ENCODE measurements around the gene GFRAL.

Gene GFRAL

DNA sequence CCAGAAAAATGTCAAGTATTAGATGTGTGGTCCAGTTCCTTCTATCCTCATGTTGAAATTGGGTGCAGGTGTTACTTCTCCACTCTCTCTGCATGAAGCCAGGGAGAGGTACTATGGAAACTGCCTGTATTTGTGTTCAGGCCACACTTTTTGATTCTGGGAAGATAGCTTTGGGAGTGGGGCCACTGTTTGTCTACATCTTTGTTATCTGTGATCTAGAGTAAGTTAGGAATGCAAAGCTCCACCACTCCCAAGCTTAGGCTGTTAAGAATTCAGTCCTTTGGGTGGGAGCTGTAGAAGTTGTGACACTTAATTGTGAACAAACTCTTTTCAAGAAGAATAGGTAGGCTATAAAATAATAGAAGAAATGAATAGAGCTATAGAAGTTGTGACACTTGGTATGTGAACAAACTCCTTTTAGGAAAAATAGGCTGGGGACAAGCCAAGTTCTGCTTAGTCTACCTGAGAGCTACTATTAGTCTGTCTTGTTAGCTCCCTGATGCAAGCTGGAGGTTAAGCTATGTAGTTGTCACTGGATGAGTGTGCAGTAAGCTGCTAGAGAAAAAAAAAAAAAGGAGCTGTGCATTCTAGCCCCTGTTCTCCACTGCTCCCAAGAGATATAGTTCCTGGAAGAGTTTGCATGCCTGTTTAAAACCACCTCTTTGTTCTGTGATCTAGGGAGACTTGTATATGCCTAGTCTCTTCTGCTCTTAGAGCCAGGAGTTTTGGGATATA lies 7.1 kb upstream of the GFRAL start:
- no peak for TF ChIP-seq FOXA1 (IDR thresholded peaks at IDR 0.05)
- no peak for TF ChIP-seq FOXM1 (IDR thresholded peaks at IDR 0.05; ENCODE audit: borderline replicate concordance)
- TF ChIP-seq ZNF384 (IDR thresholded peaks at IDR 0.05), result no peak
- no peak for TF ChIP-seq L3MBTL2 (conservative IDR thresholded peaks at IDR 0.05)
- no peak for TF ChIP-seq TARDBP (IDR thresholded peaks at IDR 0.05)
- TF ChIP-seq FOXK2 (IDR thresholded peaks at IDR 0.05), result no peak
- TF ChIP-seq SP1 (IDR thresholded peaks at IDR 0.05), result no peak
- TF ChIP-seq CTBP1 (IDR thresholded peaks at IDR 0.05; ENCODE audit: borderline replicate concordance), result no peak
- no peak for TF ChIP-seq LEF1 (IDR thresholded peaks at IDR 0.05; ENCODE audit: borderline replicate concordance)
- no peak for TF ChIP-seq BHLHE40 (IDR thresholded peaks at IDR 0.05; ENCODE audit: borderline replicate concordance)
- no peak for TF ChIP-seq ARNT (IDR thresholded peaks at IDR 0.05)
- TF ChIP-seq HDGF (IDR thresholded peaks at IDR 0.05; ENCODE audit: borderline replicate concordance), result no peak
- no peak for TF ChIP-seq NFRKB (IDR thresholded peaks at IDR 0.05)
- TF ChIP-seq SUZ12 (IDR thresholded peaks at IDR 0.05), result no peak
- TF ChIP-seq, protein P1, sequence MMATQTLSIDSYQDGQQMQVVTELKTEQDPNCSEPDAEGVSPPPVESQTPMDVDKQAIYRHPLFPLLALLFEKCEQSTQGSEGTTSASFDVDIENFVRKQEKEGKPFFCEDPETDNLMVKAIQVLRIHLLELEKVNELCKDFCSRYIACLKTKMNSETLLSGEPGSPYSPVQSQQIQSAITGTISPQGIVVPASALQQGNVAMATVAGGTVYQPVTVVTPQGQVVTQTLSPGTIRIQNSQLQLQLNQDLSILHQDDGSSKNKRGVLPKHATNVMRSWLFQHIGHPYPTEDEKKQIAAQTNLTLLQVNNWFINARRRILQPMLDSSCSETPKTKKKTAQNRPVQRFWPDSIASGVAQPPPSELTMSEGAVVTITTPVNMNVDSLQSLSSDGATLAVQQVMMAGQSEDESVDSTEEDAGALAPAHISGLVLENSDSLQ (IDR thresholded peaks at IDR 0.05), result no peak
- TF ChIP-seq ELF4 (IDR thresholded peaks at IDR 0.05), result no peak
- ChIA-PET POLR2A (no interaction called here), CTCF (interaction anchor here (0.8 kb wide), 1 partner anchor 44 kb away, joined by 3 read pairs; no protein-coding TSS in a partner anchor)
- DNase-seq (ENCODE audit: extremely low spot score), result no peak

DNA sequence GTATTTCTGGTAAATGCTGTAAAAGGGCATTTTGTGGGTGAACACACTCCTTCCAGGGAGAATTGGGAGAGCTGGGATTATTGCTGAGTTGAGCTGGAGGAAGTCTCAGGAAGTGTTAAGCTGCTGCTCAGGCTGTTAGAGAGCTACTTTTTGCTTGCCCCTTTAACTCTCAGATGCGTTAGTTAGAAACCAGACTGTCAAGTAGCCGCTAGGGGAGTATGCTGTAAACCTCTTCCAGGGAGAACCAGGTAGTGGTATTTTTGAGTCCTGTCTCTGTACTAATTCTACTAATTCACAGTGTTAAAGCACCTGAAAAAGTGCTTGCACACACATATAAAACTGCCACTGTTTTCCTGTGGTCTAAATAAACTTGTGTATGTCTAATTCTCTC lies 6.6 kb upstream of the GFRAL start:
- ChIA-PET CTCF (interaction anchor here (0.8 kb wide), 1 partner anchor 44 kb away, joined by 3 read pairs; no protein-coding TSS in a partner anchor), POLR2A (no interaction called here)
- TF ChIP-seq ZNF384 (IDR thresholded peaks at IDR 0.05) (no peak), FOXM1 (IDR thresholded peaks at IDR 0.05; ENCODE audit: borderline replicate concordance) (no peak), SP1 (IDR thresholded peaks at IDR 0.05) (no peak), NFRKB (IDR thresholded peaks at IDR 0.05) (no peak), SUZ12 (IDR thresholded peaks at IDR 0.05) (no peak), TARDBP (IDR thresholded peaks at IDR 0.05) (no peak), FOXA1 (IDR thresholded peaks at IDR 0.05) (no peak), BHLHE40 (IDR thresholded peaks at IDR 0.05; ENCODE audit: borderline replicate concordance) (no peak), HDGF (IDR thresholded peaks at IDR 0.05; ENCODE audit: borderline replicate concordance) (no peak)
- DNase-seq (ENCODE audit: extremely low spot score), result no peak

DNA sequence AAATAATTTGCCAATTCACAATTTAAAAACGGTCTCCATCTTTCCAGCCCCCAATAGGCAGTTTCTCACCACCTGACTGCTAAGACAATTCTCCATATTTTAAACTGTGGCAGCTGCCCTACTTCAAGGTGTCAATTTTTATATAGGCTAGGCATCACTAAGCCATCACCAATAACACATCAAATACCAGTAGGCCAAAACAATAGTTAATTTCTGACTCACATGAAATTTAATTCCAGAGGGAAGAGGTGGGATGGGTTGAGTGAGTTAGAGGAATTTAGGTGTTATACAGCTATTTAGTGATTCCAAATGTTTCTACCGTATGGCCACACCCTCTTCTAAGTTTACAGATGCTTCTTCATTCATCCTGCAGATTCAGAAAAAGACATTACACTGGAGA lies 49.9 kb downstream of the GFRAL start:
- no peak for DNase-seq (ENCODE audit: extremely low spot score)
- no peak for TF ChIP-seq SP1 (IDR thresholded peaks at IDR 0.05)
- no peak for TF ChIP-seq TARDBP (IDR thresholded peaks at IDR 0.05)
- TF ChIP-seq FOXA1 (IDR thresholded peaks at IDR 0.05), result no peak
- no peak for TF ChIP-seq HDGF (IDR thresholded peaks at IDR 0.05; ENCODE audit: borderline replicate concordance)
- TF ChIP-seq, protein P1 (IDR thresholded peaks at IDR 0.05), result no peak
- no peak for TF ChIP-seq LEF1 (IDR thresholded peaks at IDR 0.05; ENCODE audit: borderline replicate concordance)
- no peak for TF ChIP-seq L3MBTL2 (conservative IDR thresholded peaks at IDR 0.05)
- TF ChIP-seq ARNT (IDR thresholded peaks at IDR 0.05), result no peak
- TF ChIP-seq FOXM1 (IDR thresholded peaks at IDR 0.05; ENCODE audit: borderline replicate concordance), result no peak
- no peak for TF ChIP-seq NFRKB (IDR thresholded peaks at IDR 0.05)
- no peak for TF ChIP-seq ELF4 (IDR thresholded peaks at IDR 0.05)
- no peak for TF ChIP-seq ZNF384 (IDR thresholded peaks at IDR 0.05)
- no peak for TF ChIP-seq BHLHE40 (IDR thresholded peaks at IDR 0.05; ENCODE audit: borderline replicate concordance)
- TF ChIP-seq FOXK2 (IDR thresholded peaks at IDR 0.05), result no peak
- no peak for TF ChIP-seq CTBP1 (IDR thresholded peaks at IDR 0.05; ENCODE audit: borderline replicate concordance)
- no peak for TF ChIP-seq SUZ12 (IDR thresholded peaks at IDR 0.05)
- ChIA-PET POLR2A (no interaction called here), CTCF (no interaction called here)

DNA sequence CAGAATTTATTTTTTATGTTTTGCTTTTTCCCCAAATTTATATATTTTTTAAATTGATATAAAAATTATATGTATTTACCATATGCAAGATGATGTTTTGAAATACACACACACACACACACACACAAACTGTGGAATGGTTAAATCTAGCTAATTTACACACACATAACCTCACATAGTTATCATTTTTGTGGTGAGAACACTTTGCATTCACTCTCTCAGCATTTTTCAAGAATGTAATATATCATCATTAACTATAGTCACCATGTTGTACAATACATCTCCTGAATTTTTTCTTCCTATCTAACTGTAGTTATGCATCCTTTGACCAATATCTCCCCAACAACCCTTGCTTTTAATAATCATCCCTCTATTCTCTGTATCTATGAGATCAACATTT lies 52.2 kb downstream of the GFRAL start:
- no peak for TF ChIP-seq ARNT (IDR thresholded peaks at IDR 0.05)
- TF ChIP-seq HDGF (IDR thresholded peaks at IDR 0.05; ENCODE audit: borderline replicate concordance), result no peak
- TF ChIP-seq SP1 (IDR thresholded peaks at IDR 0.05), result no peak
- no peak for TF ChIP-seq NFRKB (IDR thresholded peaks at IDR 0.05)
- TF ChIP-seq ZNF384 (IDR thresholded peaks at IDR 0.05), result no peak
- TF ChIP-seq FOXM1 (IDR thresholded peaks at IDR 0.05; ENCODE audit: borderline replicate concordance), result no peak
- TF ChIP-seq, protein P1 (IDR thresholded peaks at IDR 0.05), result no peak
- no peak for TF ChIP-seq ELF4 (IDR thresholded peaks at IDR 0.05)
- TF ChIP-seq TARDBP (IDR thresholded peaks at IDR 0.05), result no peak
- TF ChIP-seq FOXK2 (IDR thresholded peaks at IDR 0.05), result no peak
- TF ChIP-seq LEF1 (IDR thresholded peaks at IDR 0.05; ENCODE audit: borderline replicate concordance), result no peak
- TF ChIP-seq FOXA1 (IDR thresholded peaks at IDR 0.05), result no peak
- TF ChIP-seq BHLHE40 (IDR thresholded peaks at IDR 0.05; ENCODE audit: borderline replicate concordance), result no peak
- no peak for TF ChIP-seq SUZ12 (IDR thresholded peaks at IDR 0.05)
- TF ChIP-seq CTBP1 (IDR thresholded peaks at IDR 0.05; ENCODE audit: borderline replicate concordance), result no peak
- TF ChIP-seq L3MBTL2 (conservative IDR thresholded peaks at IDR 0.05), result no peak
- POLR2A ChIA-PET, result no interaction called here
- no peak for DNase-seq (ENCODE audit: extremely low spot score)
- CTCF ChIA-PET, result no interaction called here

DNA sequence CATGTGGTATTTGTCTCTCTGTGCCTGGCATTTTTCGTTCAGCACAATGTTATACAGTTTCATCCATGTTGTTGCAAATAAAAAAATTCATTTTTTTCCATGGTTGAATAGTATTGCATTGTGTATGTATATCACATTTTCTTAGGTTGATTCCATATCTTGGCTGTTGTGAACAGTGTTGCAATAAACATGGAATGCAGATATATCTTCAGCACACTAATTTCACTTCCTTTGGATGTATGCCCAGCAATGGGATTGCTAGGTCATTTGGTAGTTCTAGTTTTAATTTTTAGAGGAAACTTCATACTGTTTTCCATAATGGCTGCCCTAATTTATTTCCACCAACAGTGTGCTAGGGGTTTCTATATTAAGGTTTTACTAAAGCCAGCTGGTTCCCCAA lies 52.6 kb downstream of the GFRAL start:
- ChIA-PET POLR2A (no interaction called here), CTCF (no interaction called here)
- DNase-seq (ENCODE audit: extremely low spot score), result no peak
- TF ChIP-seq ZNF384 (IDR thresholded peaks at IDR 0.05), result no peak
- no peak for TF ChIP-seq LEF1 (IDR thresholded peaks at IDR 0.05; ENCODE audit: borderline replicate concordance)
- TF ChIP-seq NFRKB (IDR thresholded peaks at IDR 0.05), result no peak
- TF ChIP-seq BHLHE40 (IDR thresholded peaks at IDR 0.05; ENCODE audit: borderline replicate concordance), result no peak
- TF ChIP-seq FOXM1 (IDR thresholded peaks at IDR 0.05; ENCODE audit: borderline replicate concordance), result no peak

DNA sequence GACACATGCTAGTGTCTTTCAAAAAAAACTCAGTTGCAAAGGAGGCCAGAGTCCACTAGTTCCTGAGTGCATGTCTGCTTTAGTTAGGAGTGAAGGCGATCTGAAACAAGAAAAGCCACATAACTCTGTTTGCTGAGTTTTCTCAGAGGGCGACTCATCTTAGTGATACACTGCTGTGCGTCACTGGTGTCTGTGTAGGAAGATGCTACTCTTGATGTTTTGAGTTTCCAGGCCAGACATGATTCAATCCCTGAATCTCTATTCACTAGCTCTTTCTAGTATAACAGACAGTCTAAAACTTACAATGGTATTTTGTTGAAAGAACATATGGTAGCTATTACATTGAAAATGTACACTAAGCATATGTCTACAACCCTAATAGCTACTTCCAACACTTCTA lies 60.9 kb downstream of the GFRAL start:
- TF ChIP-seq BHLHE40 (IDR thresholded peaks at IDR 0.05; ENCODE audit: borderline replicate concordance), result no peak
- no peak for DNase-seq (ENCODE audit: extremely low spot score)
- ChIA-PET POLR2A (no interaction called here), CTCF (no interaction called here)

All from HEK293T (cell line).